Measurements from ENCODE around the gene LMF1.

- TF ChIP-seq CTCF (IDR thresholded peaks at IDR 0.05; ENCODE audit: insufficient read depth, low read length, poor library complexity, severe bottlenecking) (no peak), EZH2phosphoT487 (conservative IDR thresholded peaks at IDR 0.05; ENCODE audit: low read length) (no peak)
Observed at GRCh38 chr16:912684-913613, 57.8 kb downstream of the LMF1 start.

Measured in SU-DHL-6 (cell line).